HG03571 (cell line): Measurements from ENCODE around the gene DPH3.
"Not testable (repeated sequence)": the region's sequence is repeated elsewhere in the genome, so short reads cannot be mapped to it uniquely, and the experiment has no call there.

Source experiments
- ATAC-seq: cut with Tn5 transposase; IDR thresholded peaks from one replicate; pipeline ENCODE4 v1.9.1; 2021; ENCODE audit not compliant: unreplicated experiment

The DPH3 gene

DNA sequence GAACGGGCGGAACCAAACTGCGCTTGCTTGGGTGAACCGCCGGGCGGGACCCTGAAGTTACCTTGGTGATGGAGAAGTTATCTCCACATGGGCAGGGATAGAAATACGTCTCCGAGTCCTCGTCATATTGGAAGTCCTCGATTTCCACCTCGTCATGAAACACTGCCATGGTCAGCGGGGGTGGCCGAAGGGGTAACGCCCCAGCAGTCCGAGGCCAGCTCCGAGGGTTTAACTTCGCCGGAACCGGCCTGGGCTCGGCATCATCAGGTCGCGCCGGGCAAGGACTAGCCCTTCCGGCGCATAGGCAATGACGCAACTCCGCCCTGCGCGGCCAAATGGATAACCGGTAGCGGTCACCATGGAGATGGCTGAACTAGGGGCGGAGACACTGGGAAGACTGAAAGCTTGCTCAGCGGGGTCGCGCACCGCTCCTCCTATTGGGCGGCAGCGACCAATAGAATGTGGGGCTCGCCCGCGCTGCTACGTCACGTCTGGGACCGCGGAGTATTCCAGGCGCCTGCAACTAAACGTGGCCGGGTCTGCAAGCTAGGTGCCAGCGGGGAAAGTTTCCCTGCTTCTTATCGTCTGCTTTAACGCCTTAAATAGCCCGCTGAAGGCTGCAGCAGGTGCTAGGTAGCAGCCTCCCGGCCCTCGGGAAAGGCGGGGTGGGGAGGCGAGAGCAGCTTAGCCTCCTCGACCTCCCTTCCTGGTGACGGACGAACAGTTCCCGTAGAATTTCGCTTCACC lies at the start of gene DPH3, which contains the start of gene OXNAD1:
Gene DPH3, minus strand, starts transcription at position 236 of the 747 bp plus-strand sequence. Its CDS starts 67 bp downstream, at position 169.
Gene OXNAD1, plus strand, starts transcription at position 505 of the 747 bp plus-strand sequence. CDS start 5,741 bp downstream, outside the sequence.
- peak; percentile 99 for ATAC-seq

DNA sequence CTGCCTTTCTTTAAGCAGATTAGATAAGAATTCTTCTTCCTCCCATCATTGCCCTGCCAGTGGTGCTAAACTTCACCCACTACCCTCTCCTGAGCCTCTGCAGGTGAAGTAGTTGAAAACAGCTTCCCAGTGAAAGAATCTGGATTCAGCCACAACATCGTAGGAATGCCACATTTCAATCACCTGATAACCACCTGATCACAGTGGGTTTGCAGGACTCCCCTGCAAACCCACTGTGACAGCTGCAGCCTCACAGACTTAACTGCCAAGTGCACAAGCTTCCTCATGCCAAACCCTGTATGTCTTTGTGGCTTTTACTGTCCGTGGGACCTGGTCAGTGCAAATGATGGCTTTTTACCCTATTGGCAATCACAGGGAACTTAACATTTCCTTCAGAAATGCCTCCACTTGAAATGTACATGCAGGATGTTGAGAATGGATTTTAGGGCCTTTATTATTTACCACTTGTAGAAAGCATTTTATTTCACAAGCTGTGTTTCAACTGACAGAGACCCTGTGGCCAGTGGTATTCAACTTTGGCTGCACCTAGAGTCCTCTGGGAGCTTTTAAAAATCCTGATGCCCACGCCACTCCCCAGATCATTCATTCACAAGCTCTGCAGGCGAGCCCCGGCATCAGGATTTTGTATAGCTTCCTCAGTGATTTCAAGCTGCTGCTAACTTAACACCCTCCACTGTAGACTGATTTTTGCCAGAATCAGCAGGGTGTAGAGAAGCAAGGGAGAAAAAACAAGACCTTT lies 49.3 kb upstream of the DPH3 start:
- ATAC-seq, result no peak

DNA sequence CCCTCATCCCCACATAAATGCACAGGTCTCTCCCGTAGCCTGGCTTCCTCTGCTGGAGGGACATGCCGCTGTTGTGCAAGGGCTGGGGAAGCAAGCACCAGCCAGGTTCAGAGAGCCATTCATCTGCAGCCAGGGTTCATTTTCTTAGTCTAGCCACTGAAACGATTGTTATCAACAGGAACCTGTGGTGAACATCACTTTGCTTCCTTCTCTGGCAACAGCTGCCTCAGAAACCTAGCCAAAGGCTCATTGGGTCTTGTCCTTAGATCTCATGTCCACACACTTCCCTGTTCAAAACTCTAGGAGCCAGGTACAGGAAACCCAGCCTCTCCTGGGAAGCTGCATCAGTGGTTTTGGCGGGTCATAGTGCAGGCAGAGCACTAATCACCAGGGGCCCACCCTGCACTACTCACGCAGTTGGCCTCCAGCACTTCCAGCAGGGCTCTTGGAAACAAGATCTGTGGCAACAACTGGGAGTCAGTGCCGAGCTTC lies 47.3 kb upstream of the DPH3 start:
- ATAC-seq, result peak; percentile 65

DNA sequence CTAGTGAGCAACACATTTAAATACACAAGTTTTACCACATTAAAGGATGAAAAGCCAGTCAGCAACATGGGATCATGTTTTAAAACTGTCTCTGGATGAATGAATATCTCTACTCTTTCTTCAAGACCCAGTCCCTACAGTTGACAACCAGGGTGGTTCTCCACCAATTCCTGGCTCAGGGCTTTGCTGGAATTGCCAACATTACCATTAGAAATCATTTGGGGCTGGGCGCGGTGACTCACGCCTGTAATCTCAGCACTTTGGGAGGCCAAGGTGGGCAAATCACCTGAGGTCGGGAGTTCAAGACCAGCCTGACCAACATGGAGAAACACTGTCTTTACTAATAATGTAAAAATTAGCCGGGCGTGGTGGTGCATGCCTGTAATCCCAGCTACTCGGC lies 45.7 kb upstream of the DPH3 start:
- ATAC-seq, result not testable (repeated sequence)

GRCh38 chr3:16309558-16309957 lies 44.8 kb upstream of the DPH3 start:
- ATAC-seq, result peak; percentile 77

DNA sequence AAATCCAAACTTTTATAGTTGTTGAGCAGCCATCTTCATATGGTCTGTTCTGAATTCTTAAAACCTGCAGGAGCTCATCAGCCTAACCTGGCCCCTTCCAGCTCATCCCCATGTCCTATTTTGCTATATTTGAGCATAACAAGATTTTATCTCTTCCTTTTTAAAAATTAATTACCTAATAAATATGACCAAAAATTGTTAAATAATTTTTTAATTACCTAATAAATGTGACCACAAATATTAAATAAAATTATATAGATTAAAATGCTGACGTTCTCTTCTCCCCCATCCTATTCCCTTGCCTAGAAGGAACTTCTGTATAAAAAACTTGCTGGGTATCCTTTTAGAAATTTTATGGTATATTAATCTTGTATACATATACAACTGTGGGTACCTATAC lies 44.0 kb upstream of the DPH3 start:
- no peak for ATAC-seq

DNA sequence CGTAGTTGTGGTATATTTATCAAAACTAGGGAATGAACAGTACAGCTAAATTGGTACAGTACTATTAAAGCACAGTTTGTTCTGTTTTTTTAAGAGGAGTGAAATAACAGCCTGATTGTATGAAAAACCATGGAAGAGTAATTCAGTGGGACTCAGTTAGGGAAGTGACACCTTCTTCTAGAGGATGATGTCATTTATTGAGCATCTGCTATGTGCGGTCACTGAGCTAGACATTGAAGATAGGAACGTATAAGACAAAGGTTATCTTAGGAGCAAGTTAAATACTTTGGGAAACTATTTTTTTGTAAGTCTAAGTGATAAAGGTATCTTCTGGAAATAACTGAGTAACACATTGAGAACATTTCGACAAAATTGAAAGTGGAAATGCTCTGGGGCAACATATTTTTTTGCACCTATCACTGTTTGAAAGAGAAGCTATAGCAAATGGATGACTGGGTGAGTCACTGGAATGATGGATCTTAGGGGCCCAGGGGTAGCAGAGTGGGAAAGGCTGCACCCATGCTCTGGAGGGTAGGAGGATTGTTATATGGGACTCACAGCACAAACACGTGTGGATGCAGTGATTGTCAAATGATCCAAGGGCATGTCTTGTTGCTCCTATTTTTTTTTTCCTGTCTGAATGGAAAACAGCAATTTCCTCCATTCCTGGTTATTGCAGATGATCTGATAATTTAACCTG lies 43.2 kb upstream of the DPH3 start:
- ATAC-seq, result no peak

GRCh38 chr3:16305111-16305541 lies 40.4 kb upstream of the DPH3 start:
- no peak for ATAC-seq

DNA sequence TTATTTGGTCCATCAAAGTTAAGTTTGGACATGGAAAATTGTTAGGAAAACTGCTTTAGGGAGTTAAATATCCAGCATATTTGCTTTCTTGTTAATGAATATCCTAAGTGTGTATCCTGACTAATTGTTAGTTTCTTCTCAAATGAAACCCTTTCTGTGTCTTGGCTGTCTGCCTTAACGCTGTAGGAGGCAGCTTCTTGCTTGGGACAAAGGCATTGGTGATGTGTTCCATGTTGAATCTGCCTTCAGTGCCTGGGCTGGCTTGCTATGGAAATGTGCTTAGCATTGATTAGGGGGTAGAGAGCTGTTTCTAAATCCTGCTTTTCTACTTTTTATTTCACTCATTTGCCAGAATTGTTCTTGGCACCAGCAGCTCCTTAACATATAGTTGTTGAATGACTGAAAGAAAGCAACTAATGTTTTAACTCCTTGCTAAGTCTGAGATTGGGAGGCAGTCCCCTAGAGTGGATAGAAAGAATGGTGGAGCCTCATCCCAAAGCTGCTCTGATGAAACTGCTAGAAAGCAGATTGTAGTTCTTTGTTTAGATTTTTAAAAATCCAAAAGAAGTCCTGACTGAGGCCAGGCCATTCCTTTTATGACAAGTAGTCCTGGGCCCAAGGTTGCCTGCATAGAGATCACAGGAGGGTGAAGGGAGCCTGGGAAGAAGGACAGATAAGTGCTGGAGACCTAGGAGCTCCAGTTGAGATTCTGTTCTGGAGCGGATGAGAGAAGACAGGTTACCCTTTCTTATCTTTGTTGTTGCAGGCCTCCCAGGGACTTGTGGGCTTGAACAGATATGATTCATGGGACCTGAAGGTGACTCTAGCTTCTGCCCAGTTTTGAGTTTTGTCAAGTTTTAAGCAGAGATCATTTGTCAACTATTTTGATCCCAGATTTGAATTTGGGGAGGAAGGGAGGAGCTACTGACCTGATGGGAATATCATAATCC lies 39.6 kb upstream of the DPH3 start:
- ATAC-seq, result no peak

- no peak for ATAC-seq
Observed at GRCh38 chr3:16303037-16303575, 38.4 kb upstream of the DPH3 start.

DNA sequence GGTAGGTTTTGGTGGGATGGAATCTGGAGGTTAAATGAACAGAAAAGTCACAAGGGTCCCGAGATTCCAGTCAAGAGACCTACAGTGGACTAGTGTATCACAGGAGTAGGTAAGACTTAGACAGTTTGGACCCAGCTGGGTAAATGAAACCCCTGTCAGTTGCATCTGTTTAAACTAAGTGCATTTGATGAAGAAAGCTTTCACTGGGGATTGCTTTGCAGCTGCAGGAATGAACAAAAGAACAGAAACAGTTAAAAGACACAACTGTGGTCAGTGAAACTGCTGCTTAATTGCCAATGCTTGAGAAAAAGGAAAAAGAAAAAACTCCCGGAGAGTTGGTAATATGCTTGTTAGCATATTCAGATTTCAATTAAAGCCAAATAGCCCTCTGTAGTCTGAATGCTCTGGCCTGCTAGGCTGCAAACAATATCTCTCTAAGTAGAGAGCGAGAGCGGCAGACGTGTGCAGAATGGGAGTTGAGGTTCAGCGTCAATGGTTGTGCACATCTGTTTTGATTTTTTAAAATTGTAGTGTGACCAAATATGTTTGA lies 37.4 kb upstream of the DPH3 start:
- no peak for ATAC-seq

- ATAC-seq, result no peak
Observed at GRCh38 chr3:16301507-16301906, 36.8 kb upstream of the DPH3 start.

DNA sequence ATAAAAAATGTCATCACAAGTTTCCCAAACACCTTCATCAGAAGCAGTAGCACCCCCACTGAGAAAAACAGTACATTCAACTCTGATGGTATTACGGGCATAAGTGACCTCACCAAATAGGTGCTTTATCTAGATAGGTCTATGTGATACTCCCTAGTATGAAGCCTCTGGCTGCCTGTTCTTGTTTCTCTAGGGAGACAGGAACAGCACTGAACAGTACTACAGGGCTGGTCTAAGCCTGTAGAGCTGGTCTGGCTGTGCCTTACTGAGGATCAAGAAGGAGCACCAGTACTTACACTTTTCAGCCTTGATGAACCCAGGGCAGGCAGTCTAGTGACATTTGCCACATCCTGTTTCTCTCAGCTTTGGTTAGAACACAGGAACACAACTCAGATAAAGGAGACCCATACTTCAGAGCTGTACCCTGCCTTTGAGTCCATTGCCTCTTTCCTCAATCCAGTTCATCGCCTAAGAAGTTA lies 36.2 kb upstream of the DPH3 start:
- ATAC-seq, result peak; percentile 72

DNA sequence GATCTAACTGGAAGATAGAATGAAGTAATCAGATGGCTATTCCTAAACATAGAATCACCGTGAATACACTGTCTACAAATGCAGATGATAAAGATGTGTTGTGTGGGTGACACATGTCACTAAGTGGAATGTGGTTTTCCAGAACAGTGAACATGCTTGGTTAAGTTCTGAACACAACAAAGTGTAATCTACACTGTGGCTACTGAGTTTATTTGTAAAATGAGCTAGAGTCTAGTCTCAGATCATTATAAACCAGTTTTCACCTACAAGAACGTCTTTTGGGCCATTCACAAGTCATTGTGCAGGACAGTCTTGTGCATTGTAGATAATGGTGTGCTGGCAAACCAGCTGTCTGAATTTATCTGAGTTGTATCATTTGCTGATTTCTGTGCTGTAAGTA lies 35.6 kb upstream of the DPH3 start:
- ATAC-seq, result peak; percentile 48

DNA sequence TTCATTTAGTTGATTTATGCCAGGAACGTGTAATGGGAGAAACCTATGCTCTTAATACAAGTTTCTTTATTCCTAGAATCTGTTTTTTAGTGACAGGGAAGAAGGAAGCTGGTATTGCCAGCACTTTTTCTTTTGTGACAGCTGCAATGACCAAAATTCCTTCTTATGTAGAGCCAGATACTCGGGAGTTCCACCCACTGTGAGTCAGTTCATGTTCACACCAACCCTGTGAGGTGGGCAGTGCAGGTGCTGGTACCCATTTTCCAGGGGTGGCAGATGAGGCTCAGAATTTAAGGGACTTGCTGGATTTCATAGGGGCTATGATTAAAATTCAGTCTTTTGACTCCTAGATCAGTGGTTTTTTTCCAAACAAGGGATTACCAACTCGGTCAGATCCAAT lies 35.0 kb upstream of the DPH3 start:
- no peak for ATAC-seq

GRCh38 chr3:16298891-16299290 lies 34.1 kb upstream of the DPH3 start:
- ATAC-seq, result no peak

GRCh38 chr3:16297997-16298885 lies 33.5 kb upstream of the DPH3 start:
- ATAC-seq, result no peak

GRCh38 chr3:16295298-16295890 lies 30.7 kb upstream of the DPH3 start:
- ATAC-seq, result no peak
